ENCODE data around the gene ZNF133.
"Not testable (repeated sequence)": the region's sequence is repeated elsewhere in the genome, so short reads cannot be mapped to it uniquely, and the experiment has no call there.

Gene ZNF133

GRCh38 chr20:18287915-18288748, at the start of gene ZNF133:
Gene ZNF133 (plus strand): TSS chr20:18288527. CDS start chr20:18305687, 17,160 bp downstream.
- peak; percentile 97 for DNase-seq

DNA sequence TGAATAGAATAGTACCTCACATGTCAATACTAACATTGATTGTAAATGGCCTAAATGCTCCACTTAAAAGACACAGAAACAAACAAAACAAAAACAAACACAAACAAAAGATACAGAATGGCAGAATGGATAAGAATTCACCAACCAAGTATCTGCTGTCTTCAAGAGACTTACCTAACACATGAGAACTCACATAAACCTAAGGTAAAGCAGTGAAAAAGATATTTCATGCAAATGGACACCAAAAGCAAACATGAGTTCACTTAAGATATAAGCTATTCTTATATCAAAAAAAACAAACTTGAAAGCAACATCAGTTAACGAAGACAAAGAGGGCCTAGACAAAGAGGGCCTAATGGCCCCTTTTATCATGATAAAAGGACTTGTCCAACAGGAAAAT, 47.3 kb upstream of the ZNF133 start:
- DNase-seq = no peak

DNA sequence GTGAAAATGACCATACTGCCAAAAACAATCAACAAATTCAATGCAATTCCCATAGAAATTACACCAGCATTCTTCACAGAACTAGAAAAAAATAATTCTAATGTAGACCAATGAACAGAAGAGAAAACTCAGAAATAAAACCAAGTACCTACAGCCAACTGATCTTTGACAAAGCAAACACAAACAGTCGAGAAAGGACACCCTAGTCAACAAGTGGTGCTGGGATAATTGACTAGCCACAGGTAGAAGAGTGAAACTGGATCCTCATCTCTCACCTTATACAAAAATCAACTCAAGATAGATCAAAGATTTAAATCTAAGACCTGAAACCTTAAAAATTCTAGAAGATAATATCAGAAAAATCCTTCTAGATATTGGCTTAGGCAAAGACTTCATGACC, 44.5 kb upstream of the ZNF133 start:
- no peak for DNase-seq

DNA sequence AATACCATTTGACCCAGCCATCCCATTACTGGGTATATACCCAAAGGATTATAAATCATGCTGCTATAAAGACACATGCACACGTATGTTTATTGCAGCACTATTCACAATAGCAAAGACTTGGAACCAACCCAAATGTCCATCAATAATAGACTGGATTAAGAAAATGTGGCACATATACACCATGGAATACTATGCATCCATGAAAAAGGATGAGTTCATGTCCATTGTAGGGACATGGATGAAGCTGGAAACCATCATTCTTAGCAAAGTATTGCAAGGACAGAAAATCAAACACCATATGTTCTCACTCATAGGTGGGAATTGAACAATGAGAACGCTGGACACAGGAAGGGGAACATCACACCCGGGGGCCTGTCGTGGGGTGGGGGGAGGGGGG, 39.8 kb upstream of the ZNF133 start:
- DNase-seq = not testable (repeated sequence)

- no peak for DNase-seq
Observed at GRCh38 chr20:18250217-18250616, 38.1 kb upstream of the ZNF133 start.

GRCh38 chr20:18252597-18253451, 35.5 kb upstream of the ZNF133 start:
- no peak for DNase-seq

DNA sequence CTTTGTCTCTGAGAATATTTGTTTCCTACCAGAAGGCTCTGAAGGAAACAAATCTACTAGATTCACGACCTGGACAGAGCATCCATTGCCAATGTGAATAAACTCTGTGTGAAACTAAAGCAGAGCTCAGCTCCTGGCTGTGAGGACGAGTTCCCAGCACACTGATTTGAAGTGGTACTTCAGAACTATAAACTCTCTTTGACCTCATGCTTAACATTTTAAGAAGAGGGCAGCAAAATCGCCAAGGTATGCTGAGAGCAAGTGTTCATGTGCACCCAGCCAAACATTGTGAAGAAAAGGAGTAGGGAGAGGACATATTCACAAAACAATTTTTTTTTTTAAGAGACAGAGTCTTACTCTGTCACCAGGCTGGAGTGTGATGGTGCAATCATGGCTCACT, 33.7 kb upstream of the ZNF133 start:
- DNase-seq = no peak

GRCh38 chr20:18255526-18255925, 32.8 kb upstream of the ZNF133 start:
- DNase-seq = no peak

- peak; percentile 93 for DNase-seq
Observed at GRCh38 chr20:18256440-18257090, 31.8 kb upstream of the ZNF133 start.

DNA sequence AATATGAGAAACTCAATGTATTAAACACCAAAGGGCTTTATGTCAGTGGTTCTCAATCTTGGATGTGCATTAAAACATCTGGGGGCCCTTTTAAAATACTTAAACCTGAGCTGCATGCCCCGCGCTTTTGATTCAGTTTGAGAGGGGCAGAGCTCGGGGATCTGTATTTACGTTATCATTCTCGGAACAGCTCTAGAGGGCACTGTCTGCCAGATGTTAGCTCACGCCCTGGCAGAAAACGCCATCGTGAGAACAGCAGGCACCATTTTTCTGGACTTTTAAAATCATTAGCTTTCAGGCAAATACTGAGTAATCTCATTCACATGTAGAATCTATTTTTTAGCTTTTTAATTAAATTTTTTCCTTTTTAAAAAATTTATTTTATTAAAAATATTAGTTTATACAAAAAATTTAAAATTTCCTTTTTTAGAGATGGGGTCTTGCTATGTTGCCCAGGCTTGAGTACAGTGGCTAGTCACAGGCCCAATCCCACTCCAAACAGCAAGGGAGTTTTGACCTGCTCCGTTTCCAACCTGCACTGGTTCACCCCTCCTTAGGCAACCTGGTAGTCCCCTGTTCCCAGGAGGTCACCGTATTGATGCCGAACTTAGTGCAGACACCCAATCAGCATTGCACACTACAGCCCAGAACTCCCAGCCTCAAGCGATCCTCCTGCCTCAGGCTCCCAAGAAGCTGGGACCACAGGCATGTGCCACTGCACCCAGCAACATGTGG, 30.0 kb upstream of the ZNF133 start:
- DNase-seq = peak; percentile 31

- DNase-seq = no peak
Observed at GRCh38 chr20:18259730-18260129, 28.6 kb upstream of the ZNF133 start.

DNA sequence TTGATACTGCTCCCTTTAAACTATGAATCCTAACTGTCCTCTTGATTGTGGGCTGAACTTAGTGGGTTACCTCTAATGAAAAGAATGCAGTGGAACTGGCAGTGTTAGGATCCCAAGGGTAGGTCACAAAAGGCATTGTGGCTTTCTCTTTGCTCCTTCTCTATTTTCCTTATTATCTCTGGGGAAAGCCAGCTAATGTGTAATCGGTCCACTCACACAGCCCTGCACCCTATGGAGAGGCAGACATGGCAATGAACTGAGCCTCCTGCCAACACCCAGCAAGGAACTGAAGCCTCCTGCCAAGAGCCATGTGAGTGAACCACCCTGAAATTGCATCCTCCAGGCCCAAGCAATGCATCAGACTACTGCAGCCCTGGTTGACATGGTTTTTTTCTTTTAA, 24.6 kb upstream of the ZNF133 start:
- DNase-seq = no peak

DNA sequence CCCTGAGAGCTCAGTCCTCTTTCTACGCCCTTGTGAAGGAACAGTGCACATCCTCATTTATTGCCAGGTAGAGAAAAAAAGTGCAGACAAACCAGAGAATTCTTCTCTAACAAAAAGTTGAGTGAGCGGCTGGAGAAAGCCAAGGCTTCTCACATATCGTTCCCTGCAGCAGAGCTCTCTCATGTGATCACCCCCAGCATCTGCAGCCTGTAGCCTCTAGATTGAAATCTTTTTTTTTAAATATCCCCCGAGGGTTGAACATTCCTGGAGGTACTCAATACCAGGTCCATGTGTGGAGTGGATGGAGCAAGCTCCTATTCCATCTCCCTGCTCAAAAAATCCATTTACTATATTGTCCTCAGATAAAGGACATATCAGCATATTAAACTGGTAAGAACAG, 22.9 kb upstream of the ZNF133 start:
- no peak for DNase-seq

- no peak for DNase-seq
Observed at GRCh38 chr20:18266282-18266681, 22.0 kb upstream of the ZNF133 start.

DNA sequence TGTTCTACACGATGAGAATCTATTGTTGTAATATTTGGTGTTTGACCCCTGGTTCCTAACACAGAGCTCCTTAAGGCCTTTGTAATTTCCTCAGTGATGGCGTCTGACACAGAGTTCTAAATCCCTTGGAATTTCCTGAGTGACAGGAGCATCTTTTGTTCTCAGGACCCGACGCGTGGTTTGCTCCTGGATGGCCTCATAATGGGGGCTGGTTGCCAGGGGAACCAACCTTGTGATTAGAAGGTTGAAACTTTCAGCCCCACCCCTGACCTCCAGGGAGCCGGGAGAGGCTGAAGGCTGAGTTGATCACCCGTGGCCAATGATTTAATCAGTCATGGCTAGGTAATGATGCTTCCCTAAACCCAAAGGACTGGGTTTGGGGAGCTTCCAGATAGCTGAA, 20.5 kb upstream of the ZNF133 start:
- DNase-seq = no peak

DNA sequence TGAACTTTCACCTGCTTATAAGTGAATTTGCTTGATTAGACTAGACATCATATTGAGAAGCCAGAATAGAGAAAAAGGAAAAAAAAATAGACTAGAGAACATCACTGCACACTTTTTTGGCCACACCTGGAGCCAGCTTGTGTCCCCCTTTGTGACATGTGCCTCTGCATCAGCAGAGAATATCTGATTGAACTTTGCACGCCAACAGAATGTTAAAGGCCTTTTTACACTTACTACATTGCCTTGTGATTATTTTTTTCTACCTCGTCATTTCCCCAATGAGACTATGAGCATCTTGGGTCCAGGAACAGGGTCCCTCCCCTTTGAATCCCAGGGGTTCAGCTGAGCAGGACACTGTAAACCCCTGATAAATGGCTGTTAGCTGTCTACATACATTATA, 17.2 kb upstream of the ZNF133 start:
- DNase-seq = no peak

- peak; percentile 52 for DNase-seq
Observed at GRCh38 chr20:18272451-18272850, 15.9 kb upstream of the ZNF133 start.

DNA sequence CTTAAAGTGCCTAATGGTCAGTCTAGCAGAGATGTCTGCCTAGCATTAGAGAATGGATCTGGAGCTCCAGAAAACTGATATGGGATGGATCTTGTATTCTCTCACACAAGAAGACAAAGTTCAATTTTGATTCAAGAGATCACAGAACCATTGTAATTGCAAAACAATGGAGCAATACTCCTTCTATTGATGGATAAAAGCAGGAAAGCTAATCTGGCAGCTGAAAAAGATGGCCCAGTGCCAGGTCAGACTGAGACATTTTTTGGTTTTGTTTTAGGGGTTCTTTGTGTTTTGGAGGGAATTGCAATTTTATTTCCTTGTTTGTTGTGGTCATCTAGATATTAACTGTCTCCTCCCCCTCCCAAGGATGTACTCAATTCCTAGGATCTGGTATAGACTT, 14.6 kb upstream of the ZNF133 start:
- no peak for DNase-seq

DNA sequence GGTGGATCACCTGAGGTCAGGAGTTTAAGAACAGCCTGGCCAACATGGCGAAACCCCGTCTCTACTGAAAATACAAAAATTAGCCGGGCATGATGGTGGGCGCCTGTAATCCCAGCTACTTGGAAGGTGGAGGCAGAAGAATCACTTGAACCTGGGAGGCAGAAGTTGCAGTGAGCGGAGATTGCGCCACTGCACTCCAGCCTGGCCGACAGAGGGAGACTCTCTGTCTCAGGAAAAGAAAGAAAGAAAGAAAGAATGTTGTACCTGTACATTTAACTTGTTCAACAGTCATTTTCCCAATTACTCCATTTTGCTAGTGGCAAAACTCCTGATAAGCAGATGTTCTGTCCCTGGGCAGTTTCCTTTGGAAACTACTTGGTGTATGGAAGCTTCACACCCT, 12.4 kb upstream of the ZNF133 start:
- DNase-seq = not testable (repeated sequence)

GRCh38 chr20:18276821-18277220, 11.5 kb upstream of the ZNF133 start:
- DNase-seq = peak; percentile 85

GRCh38 chr20:18279242-18279641, 9.1 kb upstream of the ZNF133 start:
- no peak for DNase-seq

DNA sequence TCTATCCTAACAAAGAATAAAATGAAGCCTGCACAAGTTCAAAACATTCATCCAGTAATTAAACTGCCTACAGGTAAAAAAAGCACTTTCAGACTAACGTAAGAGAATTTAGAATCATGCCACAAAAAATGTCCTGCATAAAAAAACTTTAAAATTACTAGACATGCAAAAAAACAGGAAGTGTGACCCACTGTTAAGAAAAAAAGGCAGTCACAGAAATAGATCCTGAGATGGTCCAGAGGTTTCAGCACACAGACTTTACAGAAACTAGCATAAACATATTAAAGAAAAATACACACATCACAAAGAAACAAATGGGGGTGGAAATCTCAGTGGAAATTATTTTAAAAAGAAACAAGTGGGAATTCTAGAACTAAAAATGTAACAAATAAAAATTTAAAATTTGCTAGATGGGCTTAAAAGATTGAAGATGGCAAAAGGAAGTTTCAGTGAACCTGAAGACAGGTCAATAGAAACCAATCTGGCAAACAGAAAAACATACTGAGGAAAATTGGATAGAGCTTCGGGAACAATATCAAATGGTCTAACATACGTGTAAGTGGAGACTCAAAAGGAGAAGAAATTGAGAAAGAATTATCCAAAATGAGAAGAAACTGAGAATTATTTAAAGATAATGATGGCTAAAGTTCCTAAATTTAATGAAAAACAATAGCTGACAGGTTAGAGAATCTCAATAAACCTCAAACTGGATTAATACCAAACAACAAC, 3.4 kb upstream of the ZNF133 start:
- no peak for DNase-seq

All from hematopoietic multipotent progenitor cell treated with erythropoietin and hydrocortisone succinate and interleukin-3 and kit ligand, for 4 days (in vitro differentiated cells).